Activated CD8-positive, alpha-beta memory T cell treated with anti-CD3 and anti-CD28 coated beads, Interleukin-2, amount 50 U/mL, for 48 hours (primary cell): Measurements from ENCODE around the gene VPS16.
"Not testable (repeated sequence)": the region's sequence is repeated elsewhere in the genome, so short reads cannot be mapped to it uniquely, and the experiment has no call there.

Experiments used
- DNase-seq: peaks from one replicate; pipeline ENCODE4 v3.0.0-alpha.2; 2020

Gene VPS16

DNA sequence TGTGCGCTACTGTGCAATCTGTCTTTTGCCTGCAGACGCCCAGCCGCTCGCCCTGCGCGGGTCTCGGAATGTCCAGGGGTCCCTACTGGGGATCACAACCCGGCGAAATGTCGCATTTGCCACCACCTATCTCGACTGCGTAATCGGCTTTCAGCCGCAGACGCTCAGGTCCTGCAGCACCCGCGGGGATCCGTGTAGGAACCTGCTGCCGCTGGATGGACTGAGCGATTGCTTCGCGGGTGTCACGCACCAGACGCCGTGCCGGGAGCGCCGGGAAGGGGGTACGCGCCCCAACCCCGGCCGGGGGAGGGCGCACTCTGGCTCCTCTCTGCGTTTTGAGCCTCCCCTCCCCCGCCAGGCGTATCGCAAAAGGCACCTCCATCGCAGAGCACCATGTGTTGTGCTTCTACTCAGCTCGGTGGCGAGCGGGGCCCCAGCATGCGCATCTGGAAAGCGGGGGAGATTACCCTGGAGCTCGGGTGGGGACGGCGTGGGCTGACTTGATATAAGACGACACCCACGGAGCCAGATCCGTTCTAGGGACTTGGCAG is 32.0 kb downstream of the VPS16 start:
- DNase-seq = peak; percentile 90

DNA sequence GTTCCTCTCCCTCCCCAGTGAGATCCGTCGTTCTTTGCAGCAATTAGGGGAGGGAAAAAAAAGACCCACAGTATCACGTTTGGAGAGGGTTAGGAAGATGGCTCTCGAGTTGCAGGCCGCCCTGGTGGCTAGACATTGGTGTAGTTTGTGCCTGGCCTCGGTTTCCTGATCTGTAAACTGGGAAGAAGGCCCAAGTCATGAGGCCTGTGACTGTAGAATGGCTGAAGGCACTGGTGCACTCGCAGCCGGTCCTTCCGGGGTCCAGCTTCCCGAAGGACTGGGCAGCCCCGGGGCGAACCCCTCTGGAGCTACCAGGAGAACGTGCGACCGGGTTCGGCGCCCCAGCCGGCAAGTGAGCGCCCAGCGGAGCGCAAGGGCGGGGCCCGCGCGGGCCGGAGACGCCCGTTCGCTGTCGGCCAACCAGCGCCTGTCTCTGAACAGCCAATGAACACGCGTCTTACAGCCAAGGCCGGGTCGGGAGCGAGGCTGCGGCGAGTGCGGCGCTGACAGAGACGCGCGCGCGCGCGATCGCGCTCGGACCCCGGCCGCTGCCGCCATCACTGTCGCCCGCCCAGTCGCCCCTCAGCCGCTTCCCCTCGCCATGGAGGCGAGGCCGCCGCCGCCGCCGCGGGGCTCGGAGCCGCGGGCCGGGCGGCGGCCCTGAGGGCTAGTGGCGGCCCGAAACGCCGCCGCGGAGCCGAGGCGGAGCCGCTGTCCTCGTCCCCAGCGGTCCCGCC is 32.6 kb downstream of the VPS16 start, which contains the start of gene PTPRA:
Gene PTPRA, plus strand, starts transcription at position 472 of the 737 bp plus-strand sequence. CDS start 90,797 bp downstream, outside the sequence.
- peak; percentile 94 for DNase-seq

DNA sequence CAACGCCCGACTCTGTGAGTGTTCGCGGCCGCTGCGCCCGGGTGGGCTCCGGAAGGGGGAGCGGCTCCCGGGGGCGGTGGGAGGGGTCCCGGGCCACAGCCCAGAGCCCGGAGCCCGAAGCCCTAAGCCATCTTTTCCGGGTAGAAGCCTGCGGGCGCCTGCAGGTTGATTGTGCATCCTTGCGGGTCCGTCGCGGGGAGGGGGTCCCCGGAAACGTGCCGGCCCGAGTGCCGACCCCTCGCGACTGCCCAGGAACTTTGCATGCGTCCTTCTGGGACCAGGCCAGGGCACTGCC is 33.1 kb downstream of the VPS16 start:
- peak; percentile 85 for DNase-seq

- DNase-seq = no peak
These were observed 33.9 kb downstream of the VPS16 start for GRCh38 chr20:2874456-2874855.

DNA sequence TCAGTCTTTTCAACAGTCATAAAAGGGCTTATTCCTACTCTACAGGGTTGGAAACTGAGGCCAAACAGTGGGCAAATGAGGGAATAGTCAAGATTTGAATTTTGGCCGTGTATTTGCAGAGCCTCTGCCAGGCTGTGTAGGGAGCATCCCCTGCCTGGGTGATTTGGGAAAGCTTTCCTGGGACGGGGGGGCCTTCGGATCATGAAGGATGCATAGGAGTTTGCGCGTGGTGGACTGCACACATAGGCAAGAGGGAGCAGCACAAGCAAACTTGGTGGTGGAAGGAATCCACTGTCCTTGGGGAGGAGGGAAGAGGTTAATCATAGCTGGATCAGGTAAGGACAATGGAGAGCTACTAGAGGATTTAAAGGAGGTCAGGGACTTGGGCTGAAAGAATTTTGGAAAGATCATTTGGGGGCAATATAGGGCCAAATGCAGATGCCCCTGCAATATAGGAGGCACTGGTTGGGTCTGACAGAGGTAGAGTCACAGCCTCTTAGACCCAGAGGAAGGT is 35.2 kb downstream of the VPS16 start:
- DNase-seq = no peak

GRCh38 chr20:2878515-2878914 is 38.0 kb downstream of the VPS16 start:
- no peak for DNase-seq

DNA sequence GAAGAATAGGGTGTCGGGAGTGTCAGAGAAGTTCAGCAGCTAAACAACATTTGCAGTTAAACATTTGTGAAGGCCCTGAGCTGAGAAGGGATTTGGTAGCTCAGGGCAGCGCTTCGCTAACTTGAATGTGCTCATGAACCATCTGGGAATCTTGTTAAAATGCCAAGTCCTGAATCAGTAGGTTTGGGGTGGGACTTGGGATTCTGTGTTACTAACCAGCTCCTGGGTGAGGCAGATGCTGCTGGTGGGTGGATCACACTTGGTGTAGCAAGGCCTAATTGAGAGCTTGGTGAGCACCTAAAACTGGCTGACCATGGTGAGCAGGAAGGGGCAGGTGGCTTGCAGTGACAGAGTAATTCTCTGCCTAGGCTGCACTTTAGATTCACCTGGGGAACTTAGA is 38.6 kb downstream of the VPS16 start:
- no peak for DNase-seq

DNA sequence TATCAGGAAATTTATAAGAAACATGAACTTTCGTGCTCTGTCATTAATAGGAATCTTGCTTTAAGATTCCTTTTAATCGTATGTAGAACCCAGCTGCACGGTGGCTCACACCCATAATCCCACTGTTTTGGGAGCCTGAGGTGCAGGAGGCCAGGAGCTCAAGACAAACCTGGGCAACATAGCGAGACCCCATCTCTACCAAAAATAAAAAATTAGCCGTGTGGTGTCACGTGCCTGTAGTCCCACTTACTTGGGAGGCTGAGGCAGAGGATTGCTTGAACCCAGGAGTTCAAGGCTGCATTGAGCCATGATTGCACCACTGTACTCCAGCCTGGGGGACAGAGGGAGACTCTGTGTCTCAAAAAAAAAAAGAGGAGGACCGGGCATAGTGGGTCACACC is 40.1 kb downstream of the VPS16 start:
- DNase-seq = no peak

DNA sequence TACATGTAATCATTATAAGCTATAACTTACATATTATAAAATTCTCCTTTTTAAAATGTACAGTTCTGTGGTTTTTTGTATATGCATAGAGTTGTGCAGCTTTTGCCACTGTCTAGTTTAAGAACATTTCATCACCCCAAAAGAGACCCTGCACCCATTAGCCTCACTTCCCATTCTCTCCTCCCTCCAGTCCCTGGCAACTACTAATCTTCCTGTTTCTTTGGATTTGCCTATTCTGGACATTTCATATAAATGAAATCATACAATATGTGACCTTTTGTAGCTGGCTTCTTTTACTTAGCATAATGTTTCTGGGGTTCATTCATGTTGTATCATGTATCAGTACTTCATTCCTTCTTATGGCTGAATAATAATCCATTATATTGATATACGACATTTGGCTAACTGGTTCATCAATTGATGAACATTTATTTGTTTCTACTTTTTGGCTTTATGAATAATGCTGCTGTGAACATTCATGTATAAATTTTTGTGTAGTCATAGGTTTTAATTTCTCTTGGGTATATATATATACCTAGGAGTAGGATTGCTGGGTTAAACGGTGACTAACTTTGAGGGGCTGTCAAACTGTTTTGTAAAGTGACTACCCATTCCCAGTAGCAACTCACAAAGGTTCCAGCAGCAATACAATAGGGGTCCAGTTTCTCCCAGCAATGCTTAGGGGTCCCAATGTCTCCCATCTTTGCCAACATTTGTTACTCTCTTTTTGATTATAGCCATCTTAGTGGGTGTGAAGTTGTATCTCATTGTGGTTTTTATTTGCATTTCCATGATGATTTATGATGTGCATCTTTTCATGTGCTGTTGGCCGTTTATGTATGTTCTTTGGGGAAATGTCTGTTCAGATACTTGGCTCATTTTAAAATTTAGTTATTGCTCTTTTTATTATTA is 43.4 kb downstream of the VPS16 start:
- no peak for DNase-seq

DNA sequence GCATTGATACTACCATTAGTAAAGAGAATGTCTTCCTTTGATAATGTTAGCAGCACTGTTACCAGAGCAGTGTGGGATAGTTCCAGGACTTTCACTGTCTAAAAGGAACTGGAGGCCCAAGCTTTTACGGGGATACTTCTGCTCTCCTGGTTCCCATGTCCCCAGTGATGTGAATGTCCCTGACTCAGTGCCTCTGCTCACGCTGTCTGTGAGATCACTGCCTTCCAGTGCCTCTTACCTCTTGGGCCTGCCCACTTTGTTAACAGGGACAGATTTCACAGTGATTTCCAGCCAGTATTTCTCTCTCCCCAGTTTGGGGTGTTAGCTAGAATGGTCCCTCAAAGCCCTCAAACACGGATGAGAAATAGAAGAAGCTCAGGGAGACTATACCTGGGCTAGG is 47.2 kb downstream of the VPS16 start:
- DNase-seq = no peak

DNA sequence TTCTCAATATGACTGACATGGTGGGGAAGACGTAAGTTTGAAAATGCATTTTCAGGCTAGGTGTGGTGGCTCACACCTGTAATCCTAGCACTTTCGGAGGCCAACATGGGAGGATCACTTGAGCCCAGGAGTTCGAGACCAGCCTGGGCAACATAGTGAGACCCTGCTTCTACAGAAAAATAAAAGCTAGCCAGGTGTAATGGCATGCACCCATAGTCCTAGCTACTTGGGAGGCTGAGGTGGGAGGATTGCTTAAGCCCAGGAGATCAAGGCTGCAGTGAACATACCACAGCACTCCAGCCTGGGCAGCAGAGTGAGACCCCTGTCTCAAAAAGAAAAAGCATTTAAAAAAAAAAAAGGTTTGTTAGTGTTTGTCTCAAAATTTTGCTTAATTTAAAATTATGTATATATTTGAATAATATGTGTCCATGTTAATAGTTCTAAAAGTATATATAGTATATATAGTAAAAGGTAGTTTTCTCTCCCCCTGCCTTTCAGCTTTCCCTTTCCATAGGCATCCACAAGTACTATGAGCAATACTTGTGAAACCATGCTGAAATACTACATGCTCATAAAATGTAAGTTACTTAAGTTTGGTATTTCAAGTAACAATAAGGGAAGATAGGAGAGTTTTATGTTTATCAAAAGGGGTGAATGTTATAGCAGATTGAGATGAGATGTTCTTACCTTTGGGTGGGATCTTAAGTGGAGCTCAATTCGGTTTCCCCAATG is 47.8 kb downstream of the VPS16 start:
- DNase-seq = no peak

DNA sequence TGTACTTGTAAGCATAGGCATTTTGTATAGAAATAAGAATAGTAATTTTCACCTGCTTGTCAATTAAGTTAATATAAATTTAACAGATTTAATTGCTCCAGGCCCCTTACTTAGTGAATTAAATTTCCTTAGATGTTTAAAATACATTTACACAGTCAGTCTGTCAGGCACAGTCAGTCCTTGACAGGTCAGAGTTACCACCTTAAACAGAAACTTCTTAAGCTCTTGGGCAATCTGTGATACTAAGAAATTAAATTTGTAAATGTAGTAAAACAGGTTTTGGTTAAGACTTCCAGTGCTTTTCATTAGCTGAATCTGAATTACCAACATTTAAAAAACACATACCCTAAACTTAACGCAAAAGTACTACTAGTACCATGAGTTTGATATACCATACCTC is 48.7 kb downstream of the VPS16 start:
- DNase-seq = no peak

DNA sequence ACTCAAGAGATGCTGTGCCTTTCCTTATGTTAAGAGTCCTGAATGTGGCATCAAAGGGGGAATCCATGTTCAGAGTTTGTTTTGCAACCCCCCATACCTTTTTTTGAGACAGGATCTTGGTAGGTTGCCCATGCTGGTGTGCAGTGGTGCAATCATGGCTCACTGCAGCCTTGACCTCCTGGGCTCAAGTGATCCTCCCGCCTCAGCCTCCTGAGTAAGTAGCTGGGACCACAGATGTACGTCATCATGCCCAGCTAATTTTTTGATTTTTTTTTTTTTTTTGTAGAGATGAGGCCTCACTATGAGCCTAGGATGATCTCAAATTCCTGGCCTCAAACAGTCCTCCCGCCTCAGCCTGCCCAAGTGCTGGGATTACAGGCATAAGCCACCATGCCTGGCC is 49.3 kb downstream of the VPS16 start:
- DNase-seq = no peak

GRCh38 chr20:2890742-2891141 is 50.2 kb downstream of the VPS16 start:
- no peak for DNase-seq

- no peak for DNase-seq
These were observed 50.8 kb downstream of the VPS16 start for GRCh38 chr20:2891343-2891742.

DNA sequence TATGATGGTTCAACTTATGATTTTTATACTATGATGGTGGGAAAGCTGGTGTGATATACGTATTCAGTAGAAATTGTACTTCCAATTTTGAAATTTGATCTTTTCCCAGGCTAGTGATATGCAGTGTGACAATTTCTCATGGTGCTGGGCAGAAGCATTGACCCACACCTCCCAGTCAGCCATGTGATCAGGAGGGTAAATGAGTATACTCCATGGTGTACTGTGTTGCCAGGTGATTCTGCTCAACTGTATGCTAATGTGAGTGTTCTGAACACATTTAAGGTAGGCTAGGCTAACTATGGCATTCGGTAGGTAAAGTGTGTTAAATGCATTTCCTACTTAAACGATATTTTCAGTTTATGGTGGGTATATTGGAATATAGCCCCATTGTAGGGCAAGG is 51.8 kb downstream of the VPS16 start:
- no peak for DNase-seq

- no peak for DNase-seq
These were observed 53.7 kb downstream of the VPS16 start for GRCh38 chr20:2894221-2894620.

DNA sequence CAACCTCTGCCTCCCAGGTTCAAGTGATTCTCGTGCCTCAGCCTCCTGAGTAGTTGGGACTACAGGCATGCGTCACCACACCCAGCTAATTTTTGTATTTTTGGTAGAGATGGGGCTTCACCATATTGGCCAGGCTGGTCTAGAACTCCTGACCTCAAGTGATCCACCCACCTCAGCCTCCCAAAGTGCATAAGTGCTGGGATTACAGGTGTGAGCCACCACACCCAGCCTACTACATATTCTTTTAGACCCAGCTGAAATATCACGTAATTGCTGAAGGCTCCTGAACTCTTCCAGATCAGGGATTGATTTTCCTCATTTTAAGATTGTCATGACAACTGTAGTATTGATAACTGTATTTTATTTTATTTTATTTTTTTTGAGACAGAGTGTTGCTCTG is 54.6 kb downstream of the VPS16 start:
- not testable (repeated sequence) for DNase-seq

GRCh38 chr20:2899243-2899642 is 58.7 kb downstream of the VPS16 start:
- no peak for DNase-seq

GRCh38 chr20:2900845-2901592 is 60.5 kb downstream of the VPS16 start:
- no peak for DNase-seq

- no peak for DNase-seq
These were observed 61.7 kb downstream of the VPS16 start for GRCh38 chr20:2902291-2902690.

GRCh38 chr20:2902818-2903217 is 62.3 kb downstream of the VPS16 start:
- no peak for DNase-seq
